Activated CD4-positive, alpha-beta T cell treated with anti-CD3 and anti-CD28 coated beads, Interleukin-2, amount 50 U/mL, for 48 hours (primary cell): ENCODE results near the gene CAVIN1.
"Not testable (repeated sequence)": the region's sequence is repeated elsewhere in the genome, so short reads cannot be mapped to it uniquely, and the experiment has no call there.

ENCODE experiments used
- DNase-seq, 2 experiments: peaks; one replicate each; pipeline ENCODE4 v3.0.0-alpha.2; 2020

Gene CAVIN1

DNA sequence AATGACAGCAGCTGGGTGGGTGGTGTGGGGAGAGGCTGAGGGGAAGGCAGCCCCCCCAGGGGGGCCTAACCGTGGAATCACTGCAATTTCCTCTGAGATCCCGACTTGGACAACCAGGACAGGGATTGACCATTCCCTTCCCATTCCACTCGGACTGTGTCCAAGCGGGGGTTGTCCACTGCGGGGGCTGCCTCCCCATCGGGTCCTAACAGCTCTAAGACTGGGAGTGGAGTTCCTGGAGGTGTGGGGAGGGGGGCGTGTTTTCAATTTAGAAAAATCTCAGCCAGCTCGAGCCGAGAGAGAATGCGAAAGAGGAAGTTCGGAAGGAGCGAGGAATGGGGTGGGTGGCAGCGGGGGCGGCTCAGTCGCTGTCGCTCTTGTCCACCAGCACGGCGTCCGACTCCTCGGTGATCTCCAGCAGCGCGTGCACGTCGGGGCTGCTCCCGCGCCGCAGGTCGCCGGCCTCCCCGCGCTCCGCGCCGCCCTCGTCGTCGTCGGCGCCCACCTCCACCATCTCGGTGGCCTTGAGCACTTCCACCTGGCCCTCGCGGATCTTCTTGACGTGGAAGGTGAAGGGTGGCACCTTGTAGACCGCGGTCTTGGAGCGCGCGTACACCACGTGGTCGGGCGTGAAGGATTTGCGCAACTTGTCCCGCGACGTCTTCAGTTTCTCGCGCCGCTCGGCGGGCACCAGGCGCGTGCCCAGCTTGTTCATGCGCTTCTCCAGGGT is 18.6 kb downstream of the CAVIN1 start:
- DNase-seq: no peak

DNA sequence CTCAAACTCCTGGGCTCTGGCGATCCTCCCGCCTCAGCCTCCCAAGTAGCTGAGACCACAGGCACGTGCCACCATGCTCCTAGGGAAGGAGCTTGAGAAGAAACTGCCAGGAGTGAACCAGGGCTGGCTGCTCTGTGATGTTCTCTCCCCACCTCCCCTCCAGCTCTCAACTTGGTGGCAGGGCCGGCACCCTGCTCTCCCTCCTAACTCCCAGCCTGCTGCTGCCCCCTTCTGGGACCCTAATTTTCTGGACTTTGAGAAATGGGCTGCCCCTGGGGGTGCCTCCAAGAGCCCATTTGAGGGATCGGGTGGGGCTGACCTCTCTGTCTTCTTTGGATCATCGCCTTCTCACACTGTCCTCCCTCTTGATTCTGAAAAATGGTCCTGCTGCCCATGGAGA is 19.9 kb downstream of the CAVIN1 start:
- peak; percentile 63 to 72 for DNase-seq

DNA sequence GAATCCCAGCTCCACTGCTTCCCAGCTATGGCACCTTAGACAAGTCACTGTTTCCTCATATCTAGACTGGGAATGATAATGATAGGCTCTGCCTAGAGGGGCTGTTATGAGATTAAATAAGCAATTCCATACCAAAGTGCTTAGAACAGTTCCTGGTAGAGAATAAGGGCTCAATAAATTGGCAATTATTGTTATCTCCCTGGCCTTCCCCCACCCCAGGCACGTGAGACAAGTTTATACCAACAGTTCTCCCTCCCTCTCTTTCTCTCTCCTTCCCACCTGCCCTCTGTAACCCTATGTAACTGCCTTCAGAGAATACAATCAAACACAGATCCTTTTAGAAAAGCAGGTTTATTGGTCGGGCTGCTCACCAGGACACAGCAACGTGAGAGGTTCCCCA is 20.9 kb downstream of the CAVIN1 start:
- DNase-seq: no peak

DNA sequence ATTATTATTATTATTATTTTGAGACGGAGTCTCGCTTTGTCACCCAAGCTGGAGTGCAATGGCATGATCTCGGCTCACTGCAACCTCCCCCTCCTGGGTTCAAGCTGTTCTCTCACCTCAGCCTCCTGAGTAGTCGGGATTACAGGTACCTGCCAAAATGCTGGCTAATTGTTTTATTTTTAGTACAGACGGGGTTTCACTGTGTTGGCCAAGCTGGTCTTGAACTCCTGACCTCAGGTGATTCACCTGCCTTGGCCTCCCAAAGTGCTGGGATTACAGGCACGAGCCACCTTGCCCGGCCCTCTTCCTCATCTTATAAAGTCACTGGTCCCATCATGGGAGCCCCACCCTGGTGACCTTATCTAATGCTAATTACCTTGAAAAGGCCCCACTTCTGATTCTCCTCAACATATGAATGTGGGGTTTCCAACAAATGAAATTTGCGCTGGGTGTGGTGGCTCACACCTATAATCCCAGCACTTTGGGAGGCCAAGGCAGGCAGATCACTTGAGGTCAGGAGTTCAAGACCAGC is 22.1 kb downstream of the CAVIN1 start:
- not testable (repeated sequence) for DNase-seq

DNA sequence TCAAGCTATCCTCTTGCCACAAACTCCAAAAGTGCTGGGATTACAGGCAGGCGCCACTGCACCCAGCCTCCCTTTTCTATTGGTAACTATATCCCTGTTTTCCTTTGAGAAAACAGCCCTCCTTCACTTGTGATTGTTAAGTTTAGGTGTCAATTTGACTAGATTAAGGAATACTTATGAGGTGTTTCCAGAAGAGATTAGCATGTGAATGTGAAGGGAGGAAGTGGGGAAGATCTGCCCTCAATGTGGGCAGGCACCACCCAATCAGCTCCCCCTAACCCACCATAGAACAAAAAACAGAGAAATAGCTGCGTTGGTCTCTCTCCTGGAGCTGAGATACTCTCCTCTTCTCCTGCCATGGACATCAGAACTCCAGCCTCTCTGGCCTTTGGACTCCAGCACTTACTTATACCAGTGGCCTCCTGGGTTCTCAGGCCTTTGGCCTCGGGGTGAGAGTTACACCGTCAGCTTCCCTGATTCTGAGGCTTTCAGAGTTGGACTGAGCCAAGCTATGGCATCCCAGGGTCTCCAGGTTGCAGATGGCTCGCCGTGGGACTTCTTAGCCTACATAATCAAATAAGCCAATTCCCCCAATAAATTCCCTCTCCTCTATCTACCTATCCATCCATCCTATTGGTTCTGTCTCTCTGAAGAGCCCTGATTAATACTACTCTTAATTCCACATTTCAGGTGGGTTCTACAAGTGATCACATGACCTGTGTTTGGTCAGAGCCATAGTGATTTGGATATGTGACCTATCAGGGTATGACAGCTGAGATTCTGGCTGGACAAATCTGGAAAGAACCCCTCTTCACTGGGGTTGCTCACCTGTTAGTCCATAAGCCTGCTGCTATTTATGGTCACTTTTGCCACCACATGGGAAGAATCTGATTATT is 22.9 kb downstream of the CAVIN1 start:
- DNase-seq: no peak

DNA sequence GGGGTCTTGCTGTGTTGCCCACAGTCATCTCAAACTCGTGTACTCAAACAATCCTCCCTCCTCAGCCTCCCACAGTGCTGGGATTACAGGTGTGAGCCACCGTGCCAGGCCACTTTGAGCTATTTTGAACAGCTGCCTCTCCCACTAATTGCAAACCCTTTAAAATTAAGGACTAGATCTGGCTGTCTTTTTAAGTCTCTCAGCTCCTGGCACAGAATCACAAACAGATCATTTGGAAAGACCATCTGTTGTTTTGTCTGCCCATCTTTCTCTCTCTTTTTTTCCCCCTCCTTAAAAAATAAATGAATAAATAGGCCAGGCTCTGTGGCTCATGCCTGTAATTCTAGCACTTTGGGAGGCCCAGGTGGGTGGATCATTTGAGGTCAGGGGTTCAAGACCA is 23.9 kb downstream of the CAVIN1 start:
- no peak for DNase-seq

DNA sequence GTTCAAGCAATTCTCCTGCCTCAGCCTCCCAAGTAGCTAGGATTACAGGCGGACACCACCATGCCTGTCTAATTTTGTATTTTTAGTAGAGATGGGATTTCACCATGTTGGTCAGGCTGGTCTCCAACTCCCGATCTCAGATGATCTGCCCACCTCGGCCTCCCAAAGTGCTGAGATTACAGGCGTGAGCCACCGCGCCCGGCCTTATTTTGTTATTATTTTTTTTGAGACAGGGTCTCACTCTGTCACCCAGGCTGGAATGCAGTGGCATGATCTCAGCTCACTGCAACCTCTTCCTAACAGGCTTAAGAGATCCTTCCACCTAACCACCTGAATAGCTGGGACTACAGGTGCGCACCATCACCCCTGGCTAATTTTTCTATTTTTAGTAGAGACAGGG is 27.5 kb downstream of the CAVIN1 start:
- DNase-seq: not testable (repeated sequence)

DNA sequence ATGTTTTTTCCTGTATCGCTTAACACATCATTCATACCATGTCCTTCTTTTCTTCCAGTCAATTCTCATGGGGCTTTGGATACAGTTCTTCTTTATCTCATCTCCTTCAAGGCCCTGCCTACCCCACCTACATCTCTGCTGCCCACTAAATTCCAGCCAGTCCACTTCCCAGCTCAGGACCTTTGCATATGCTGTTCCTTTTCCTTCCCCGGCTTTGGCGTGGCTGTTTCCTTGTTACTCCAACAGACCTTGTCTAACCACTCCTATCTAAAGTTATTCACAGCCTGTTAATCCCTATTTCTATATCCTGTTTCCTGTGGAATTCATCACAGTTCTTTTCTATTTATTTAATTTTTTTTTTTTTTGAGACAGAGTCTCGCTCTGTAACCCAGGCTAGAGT is 28.2 kb downstream of the CAVIN1 start:
- DNase-seq: no peak

DNA sequence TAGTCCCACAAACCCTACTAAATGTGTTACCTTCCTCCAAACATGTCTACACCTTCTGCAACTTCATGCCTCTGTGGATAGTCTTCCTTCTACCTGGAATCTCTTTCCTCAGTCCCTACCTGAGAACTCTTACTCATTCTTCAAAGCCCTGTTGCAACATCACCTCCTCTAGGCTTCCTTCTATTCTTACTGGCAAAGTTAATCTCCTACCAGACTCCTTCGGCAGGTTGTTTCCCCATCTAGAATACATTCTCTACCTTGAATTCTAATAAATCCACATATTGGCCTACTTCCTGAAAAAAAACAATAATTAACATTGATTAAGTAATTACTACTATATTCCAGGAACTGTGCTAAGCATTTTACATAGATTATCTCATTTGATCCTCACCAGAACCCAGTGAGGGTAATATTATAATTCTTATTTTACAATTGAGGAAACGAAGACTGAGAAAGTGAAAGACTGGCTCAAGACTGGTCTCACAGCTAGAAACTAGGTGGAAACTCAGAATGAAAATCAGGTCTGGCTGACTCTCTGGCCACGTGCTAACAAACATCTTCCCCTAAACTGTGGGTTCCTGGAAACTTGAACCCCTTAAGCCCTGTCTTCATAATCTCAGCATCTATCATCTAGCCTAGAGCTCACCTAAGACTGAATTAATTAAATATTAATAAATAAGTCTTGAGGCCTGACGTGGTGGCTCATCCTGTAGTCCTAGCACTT is 30.2 kb downstream of the CAVIN1 start:
- no peak for DNase-seq

DNA sequence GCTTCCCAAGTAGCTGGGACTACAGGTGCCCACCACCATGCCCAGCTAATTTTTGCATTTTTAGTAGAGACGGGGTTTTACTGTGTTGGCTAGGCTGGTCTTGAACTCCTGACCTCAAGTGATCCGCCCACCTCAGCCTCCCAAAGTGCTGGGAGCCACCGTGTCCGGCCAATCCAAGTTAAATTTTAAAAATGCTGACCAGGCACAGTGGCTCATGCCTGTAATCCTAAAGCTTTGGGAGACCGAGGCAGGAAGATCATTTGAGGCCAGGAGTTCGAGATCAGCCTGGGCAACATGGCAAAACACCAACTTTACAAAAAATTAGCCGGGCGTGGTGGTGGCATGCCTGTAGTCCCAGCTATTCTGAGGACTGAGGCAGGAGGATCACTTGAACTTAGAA is 31.6 kb downstream of the CAVIN1 start:
- DNase-seq: not testable (repeated sequence)

DNA sequence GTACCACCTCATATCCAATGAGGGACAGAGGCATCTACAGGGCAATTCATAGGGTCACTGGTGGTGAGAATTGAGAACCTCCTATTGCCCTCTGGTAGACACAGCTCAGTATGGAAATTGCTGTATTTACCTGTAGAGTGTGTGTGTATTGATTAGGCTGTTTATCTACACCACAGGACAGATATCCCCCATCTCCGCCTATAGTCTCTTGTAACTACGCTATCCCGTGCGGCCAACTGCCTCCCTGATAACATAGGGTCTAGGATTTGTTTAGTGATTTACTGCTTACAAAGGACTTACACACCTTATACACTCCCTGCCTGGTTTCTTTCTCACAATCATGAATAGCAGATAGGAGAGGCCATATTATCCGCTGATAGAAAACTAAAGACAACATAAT is 33.2 kb downstream of the CAVIN1 start:
- DNase-seq: no peak

DNA sequence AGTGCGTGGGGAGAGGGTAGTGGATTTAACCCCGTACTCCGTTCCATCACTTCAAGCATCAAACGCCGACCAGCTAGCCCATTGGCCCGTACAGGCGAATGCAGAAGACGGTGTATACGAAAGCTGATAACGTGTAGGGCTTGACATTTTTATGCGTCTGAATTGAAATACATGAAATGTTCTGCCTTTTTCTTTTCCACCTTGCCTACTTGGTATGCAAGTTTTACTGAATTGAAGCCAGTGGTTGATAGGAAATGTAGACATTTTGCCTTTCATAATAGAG is 34.0 kb downstream of the CAVIN1 start:
- DNase-seq: no peak

DNA sequence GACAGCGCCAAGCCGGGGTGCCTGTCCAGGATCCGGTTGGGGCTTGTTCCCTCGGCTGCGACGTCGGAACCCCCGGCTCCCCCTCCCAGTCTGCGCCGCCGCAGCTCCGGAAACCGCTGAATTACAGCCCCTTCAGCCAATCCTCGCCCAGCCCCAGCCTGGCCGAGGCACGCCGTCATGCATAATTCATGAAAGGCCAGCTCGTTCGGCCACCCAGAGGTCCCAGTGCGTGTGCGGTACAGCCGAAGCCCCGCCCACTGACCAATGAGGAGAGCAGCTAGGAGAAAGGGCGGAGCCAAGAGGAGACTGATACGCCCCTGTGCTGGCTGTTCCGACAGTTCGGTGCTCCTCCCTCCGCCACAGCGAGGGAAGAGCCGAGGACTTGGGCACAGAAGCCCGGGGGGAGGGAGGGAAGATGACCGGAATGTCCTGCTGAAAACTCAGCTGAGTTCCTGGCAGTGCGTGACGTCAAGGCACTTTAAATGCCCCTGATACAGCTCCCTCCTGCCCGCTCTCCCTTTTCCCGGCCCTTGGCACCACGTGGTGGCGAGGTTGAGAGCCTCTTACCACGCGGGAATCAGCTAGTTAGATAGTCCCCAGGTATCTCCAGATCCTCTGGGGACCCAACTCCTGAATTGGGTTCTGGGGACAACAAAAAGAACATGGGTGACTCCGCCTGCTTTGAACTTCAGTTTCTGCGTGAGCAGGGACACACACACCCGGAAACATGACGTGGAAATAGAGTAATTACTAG is 34.5 kb downstream of the CAVIN1 start, which contains the start of gene STAT3:
Gene STAT3 (minus strand): TSS at position 62 of the 754 bp plus-strand sequence. CDS start 39,926 bp downstream, outside the sequence.
- peak; percentile 100 for DNase-seq

DNA sequence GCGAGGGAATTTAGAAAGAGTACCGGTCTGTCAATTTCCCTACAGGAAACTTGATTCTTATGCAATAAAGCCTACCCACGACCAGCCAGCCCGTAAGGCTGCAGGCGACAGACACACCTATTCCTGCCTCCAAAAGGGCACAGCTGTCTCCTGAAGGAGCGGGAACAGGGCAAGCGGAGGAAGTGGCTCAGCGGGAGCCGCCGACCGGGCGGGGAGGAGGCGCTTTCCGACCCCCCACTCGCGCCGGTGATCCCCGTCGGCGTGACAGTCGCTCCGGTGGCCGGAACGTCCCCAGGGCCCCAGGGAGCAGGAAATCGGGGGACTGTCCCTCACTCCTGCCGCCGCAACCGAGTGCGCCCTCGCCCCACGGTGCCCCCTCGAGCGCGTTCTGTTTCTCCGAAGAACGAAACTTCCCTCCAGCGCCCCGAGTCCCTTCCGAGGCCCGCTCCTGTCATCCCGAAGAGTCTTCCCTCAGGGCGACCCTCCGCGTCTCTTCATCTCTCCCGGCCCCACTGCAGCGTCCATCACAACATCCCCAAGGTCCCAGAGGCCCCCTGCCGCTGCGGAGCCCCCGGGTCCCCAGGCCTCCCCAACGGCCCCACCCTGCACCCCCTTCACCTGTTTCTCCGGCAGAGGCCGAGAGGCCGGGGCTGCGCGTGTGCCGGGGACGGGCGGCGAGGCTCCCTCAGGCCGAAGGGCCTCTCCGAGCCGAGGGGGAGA is 35.2 kb downstream of the CAVIN1 start:
- peak; percentile 38 to 42 for DNase-seq

DNA sequence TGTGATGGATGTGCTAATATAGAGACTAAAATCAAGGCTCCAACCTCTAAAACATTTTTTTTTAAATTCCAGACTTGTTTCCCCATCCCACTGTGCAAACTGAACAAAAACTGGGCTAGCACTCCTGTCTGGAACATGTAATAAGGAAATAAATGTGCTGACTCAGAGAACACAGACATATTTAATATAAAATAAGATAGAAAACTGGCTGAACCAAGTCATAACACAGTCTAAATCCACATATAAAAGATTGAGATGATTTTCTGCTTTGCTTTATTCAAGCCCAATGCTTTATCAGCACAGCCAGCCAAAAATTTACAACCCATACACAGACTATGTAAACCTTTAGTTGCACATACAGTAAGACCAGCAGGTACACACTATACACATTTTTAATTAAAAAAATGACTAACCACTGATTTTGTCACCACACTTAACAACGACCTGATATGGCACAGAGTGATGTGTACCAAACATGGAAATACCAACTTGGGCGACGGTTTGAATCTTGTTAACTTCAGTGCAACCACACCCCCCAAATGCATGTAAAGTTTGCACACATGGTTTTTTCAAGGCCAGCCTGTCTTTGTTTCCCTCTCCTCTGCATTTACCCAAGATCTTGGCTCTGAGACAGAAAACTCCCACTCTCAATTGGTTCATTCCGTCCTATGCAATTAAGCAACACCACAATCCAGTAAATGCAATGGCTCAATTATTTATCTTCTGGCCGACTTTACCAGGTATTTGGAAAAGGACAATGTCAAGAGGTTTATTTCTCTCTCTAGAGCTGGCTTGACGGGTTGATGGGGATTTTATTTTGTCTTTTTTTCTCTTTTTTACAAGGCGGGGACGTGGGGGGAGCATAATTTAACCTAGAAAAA is 36.0 kb downstream of the CAVIN1 start:
- DNase-seq: no peak

DNA sequence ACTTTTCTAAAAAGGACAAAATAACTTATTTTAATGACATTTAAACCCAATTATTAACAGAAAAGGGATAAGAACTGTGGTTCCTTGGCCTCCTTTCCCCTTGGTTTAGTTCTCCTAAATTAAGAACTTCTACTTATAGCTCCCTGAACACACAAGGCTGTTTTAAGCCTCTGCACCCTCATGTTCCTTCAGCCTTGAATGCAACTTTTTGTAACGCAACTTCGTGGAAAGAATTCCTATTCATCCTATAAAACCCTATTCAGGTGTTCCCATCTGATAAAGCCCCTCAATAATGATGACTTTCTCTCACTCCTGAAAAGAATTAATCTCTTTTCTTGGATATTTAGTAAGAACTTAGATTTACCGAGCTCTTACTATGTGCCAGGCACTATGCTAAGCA is 41.2 kb downstream of the CAVIN1 start:
- no peak for DNase-seq

DNA sequence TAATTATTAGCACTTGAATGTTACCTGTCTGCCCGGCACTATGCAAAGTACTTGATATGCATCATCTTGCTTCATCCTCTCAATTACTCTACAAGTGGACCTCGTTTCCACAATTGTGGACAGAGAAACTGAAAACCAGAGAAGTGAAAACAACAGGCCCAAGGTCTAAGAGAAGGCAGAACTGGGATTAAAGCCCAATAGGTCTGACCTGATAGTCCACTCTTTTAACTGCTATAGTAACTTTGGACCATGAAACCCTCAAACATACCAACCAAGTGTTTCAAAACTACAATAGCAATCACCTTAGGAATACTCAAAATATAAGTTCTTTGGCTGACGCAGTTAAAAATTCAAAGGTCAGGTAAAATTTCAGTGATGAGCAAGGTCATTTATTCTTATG is 42.1 kb downstream of the CAVIN1 start:
- no peak for DNase-seq

DNA sequence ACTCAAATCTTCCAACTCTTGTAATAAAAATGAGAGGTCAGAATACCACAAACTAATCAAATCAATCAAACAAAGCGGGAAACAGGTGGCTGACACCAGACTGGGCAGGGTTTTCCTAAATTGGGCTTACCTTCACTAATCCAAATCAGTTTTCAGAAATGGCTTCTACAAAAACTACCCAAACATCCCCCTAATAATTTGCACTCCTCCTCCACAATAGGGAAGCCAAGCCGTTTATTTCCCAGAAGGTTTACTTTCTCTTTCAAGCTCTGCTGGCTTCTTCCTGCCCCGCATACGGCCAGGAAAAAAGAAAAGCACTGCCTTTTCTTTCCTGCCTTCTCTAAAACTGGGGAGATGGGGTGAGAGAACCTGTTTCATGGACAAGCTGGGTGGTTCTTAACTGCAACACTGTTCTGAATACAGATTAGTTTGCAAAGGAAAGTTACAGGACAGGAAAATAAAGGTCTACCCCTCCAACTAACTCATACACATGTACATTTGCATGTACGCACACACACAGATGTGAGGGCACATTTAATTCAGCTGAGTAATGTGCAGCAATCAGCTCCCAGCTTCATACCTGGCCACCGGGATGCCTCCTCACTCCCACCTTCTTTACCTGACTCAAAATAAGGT is 44.0 kb downstream of the CAVIN1 start:
- DNase-seq: no peak

DNA sequence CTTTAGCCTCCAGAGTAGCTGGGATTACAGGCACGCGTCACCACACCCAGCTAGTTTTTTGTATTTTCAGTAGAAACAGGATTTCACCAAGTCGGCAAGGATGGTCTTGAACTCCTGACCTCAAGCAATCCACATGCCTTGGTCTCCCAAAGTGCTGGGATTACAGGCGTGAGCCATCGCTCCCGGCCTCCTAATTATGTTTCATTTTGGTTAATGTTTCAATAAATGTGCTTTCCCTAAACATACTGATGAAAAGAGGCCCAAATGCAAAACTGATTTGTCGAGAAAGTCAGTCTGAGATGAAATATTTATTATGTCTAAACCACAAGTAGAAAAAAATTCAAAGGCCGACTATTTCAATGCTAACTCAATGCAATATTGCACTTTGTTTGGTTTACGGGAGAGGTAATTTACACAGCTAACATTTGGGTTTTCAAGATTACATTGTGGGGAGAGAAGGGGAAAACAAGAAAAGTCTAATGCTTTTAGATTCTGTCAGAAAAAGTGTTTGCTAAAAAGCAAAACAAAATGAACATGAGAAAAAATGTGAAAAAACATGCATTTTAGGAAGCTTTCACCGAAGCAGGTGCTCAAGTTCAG is 44.6 kb downstream of the CAVIN1 start:
- no peak for DNase-seq

DNA sequence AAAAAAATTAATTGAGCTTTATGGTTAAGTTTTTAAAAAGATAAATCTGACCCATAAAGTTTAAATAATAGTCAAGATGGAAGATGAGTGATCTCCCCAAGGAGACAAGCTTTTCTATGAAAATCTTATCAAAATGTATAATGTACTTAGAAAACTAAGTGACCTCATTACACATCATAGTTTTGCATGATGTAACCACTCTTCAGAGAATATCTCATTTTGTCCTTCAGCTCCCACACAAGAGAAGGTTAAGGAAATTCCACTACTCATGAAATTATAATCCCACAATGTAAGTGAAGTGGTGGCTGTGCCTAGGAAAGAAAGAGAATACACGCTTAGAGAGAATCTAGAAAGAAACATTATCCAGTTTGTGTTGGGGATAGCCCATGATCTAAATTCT is 49.2 kb downstream of the CAVIN1 start:
- DNase-seq: no peak
